OCI-LY3 (cell line): ENCODE results near the gene UNC5B.

Source experiments
- H2AFZ ChIP-seq: fragments of 200-600, 300-600 bp; shearing (Covaris generic); 2 replicates; pipeline ENCODE4 v1.6.0; 2014; ENCODE audit warnings: antibody characterized with exemption, low read depth, low read length
- H3K27ac ChIP-seq: fragments of 200-600, 300-600 bp; sonication (generic); 2 replicates; pipeline ENCODE4 v1.5.1; 2014; ENCODE audit warnings: mild to moderate bottlenecking, low read length, moderate library complexity, mixed read lengths
- H3K27me3 ChIP-seq: fragments of 200-600, 300-600 bp; sonication (generic); 2 replicates; pipeline ENCODE4 v1.6.1; 2014; ENCODE audit warnings: low read depth, low read length, mixed read lengths
- H3K36me3 ChIP-seq: fragments of 200-600, 300-600 bp; sonication (generic); replicated peaks from 2 replicates; pipeline ENCODE3; 2014; ENCODE audit warnings: low read depth, low read length, mixed read lengths
- H3K4me1 ChIP-seq: fragments of 300-600, 200-600 bp; sonication (generic); 2 replicates; pipeline ENCODE4 v1.6.1; 2014; ENCODE audit warnings: low read length, mixed read lengths
- H3K4me2 ChIP-seq: fragments of 200-600, 300-600 bp; sonication (generic); 2 replicates; pipeline ENCODE4 v1.6.1; 2014; ENCODE audit warnings: low read length, mixed read lengths
- H3K4me3 ChIP-seq: fragments of 300-600, 200-600 bp; sonication (generic); 2 replicates; pipeline ENCODE4 v1.5.1; 2014; ENCODE audit warnings: antibody characterized with exemption, mild to moderate bottlenecking, low read length, moderate library complexity
- H3K79me2 ChIP-seq: fragments of 300-600, 200-600 bp; shearing (Covaris generic); 2 replicates; pipeline ENCODE4 v1.6.1; 2014; ENCODE audit warnings: mild to moderate bottlenecking, low read length, mixed read lengths
- H3K9ac ChIP-seq: fragments of 300-600, 200-600 bp; shearing (Covaris generic); 2 replicates; pipeline ENCODE4 v1.6.0; 2014; ENCODE audit warnings: mild to moderate bottlenecking, low read length, moderate library complexity
- H3K9me3 ChIP-seq: fragments of 200-600, 300-600 bp; shearing (Covaris generic); 2 replicates; pipeline ENCODE4 v1.6.1; 2014; ENCODE audit warnings: low read length, mixed read lengths; ENCODE audit not compliant: insufficient read depth
- H4K20me1 ChIP-seq: fragments of 200-600, 300-600 bp; sonication (generic); 2 replicates; pipeline ENCODE4 v1.6.1; 2016; ENCODE audit warnings: low read length, mixed read lengths; ENCODE audit not compliant: insufficient read depth
- EZH2phosphoT487 ChIP-seq: fragments of 200-600 bp; shearing (Covaris generic); IDR thresholded peaks from 2 replicates; pipeline ENCODE4 v1.6.1; 2018; ENCODE audit warnings: antibody characterized with exemption, mixed run types, low read depth
- TF ChIP-seq, protein P1 (sequence below): fragments of 200-600, 300-600 bp; sonication (generic); IDR thresholded peaks from 2 replicates; pipeline ENCODE4 v1.5.1; 2014; ENCODE audit warnings: antibody characterized with exemption, low read length, low read depth

Gene UNC5B

DNA sequence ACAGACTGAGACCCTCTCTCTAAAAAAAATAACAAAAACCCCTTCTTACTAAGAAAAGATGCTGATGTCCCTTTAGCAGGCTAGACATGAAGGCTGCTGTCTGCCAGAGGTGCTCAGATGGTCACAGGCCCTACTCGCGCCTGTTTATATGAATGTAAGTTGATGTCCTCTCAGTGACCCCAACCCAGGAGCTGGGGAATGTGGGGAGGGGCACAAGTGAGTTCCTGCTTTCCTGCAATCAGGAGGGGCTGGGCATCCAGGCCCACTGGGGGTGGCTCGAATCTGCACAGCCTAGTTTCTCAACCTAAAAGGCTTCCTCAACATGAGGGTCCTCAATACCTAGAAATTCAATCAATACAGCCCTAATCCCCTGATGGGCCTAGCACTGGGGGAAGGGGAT is 94.6 kb downstream of the UNC5B start:
- no peaks in the 10 kb centered on the region for H3K9me3 ChIP-seq
- H3K4me3 ChIP-seq, result no peak overlapping the region
- no peak overlapping the region for H3K9ac ChIP-seq
- H3K27me3 ChIP-seq, result no peaks in the 10 kb centered on the region
- TF ChIP-seq EZH2phosphoT487, result no peak
- no peaks in the 10 kb centered on the region for H3K79me2 ChIP-seq
- no peak overlapping the region for H3K4me2 ChIP-seq
- H3K4me1 ChIP-seq, result peaks cover 36% of the 10 kb centered on the region
- no peaks in the 10 kb centered on the region for H3K36me3 ChIP-seq
- H3K27ac ChIP-seq, result no peak overlapping the region
- H2AFZ ChIP-seq, result no peak overlapping the region
- no peaks in the 10 kb centered on the region for H4K20me1 ChIP-seq

DNA sequence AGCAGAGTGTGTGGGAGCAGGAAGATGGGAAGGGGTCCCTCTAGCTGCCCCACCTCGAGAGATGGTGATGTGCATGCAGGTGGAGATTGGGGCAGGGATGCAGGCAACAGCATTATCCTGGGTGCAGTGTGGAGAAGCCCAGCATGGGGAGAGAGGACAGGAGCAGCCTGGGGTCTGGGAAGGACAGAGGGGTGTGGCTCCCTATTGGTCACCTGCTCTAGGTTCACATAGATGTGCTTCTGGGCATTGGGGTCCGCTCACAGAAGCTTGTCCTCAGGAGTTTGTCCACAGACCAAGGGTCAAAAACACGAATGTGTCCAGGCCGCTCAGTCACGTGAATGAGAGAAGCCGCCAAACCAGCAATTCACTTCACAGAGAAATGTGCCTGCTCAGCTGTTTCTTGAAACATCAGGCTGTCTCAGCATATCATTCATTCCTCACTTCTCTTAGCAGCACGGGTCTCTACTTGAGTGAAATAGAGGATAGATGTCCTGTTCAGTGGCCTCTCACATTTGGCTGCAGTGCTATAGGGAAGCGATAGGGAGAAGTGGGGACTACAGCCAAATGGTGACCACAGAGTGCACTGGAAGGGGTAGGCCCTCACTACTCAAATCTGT is 95.2 kb downstream of the UNC5B start:
- no peak overlapping the region for H3K4me3 ChIP-seq
- H3K27ac ChIP-seq, result no peak overlapping the region
- H3K4me2 ChIP-seq, result no peak overlapping the region
- no peaks in the 10 kb centered on the region for H4K20me1 ChIP-seq
- no peaks in the 10 kb centered on the region for H3K79me2 ChIP-seq
- H2AFZ ChIP-seq, result no peak overlapping the region
- H3K36me3 ChIP-seq, result no peaks in the 10 kb centered on the region
- peaks cover 36% of the 10 kb centered on the region for H3K4me1 ChIP-seq
- no peaks in the 10 kb centered on the region for H3K9me3 ChIP-seq
- no peak for TF ChIP-seq EZH2phosphoT487
- TF ChIP-seq, protein P1, sequence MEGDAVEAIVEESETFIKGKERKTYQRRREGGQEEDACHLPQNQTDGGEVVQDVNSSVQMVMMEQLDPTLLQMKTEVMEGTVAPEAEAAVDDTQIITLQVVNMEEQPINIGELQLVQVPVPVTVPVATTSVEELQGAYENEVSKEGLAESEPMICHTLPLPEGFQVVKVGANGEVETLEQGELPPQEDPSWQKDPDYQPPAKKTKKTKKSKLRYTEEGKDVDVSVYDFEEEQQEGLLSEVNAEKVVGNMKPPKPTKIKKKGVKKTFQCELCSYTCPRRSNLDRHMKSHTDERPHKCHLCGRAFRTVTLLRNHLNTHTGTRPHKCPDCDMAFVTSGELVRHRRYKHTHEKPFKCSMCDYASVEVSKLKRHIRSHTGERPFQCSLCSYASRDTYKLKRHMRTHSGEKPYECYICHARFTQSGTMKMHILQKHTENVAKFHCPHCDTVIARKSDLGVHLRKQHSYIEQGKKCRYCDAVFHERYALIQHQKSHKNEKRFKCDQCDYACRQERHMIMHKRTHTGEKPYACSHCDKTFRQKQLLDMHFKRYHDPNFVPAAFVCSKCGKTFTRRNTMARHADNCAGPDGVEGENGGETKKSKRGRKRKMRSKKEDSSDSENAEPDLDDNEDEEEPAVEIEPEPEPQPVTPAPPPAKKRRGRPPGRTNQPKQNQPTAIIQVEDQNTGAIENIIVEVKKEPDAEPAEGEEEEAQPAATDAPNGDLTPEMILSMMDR, result no peak
- H3K9ac ChIP-seq, result no peak overlapping the region
- H3K27me3 ChIP-seq, result no peaks in the 10 kb centered on the region

DNA sequence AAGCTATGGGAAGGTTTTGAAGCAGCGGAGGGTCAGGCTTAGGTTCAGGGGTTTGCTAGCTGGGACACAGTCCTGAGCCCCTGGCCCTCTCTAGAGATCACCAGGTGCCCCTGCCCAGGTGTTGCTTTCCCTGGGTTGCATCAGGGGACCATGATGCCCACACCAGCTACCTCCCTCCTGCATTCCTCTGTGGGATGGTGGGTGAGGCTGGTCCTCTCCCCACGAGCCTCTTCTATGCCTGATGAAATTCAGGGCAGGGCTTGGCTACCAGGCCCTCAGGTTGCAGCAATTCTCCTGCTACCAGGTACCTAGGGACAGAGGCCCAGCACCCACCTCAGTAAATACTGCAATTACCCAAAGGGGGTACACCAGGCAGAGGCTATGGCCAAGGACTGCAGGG is 95.9 kb downstream of the UNC5B start:
- no peak overlapping the region for H3K4me2 ChIP-seq
- no peaks in the 10 kb centered on the region for H3K36me3 ChIP-seq
- TF ChIP-seq EZH2phosphoT487, result no peak
- TF ChIP-seq, protein P1, result no peak
- no peak overlapping the region for H3K27ac ChIP-seq
- no peak overlapping the region for H3K4me3 ChIP-seq
- H2AFZ ChIP-seq, result no peak overlapping the region
- H4K20me1 ChIP-seq, result no peaks in the 10 kb centered on the region
- H3K9ac ChIP-seq, result no peak overlapping the region
- H3K9me3 ChIP-seq, result no peaks in the 10 kb centered on the region
- no peaks in the 10 kb centered on the region for H3K79me2 ChIP-seq
- no peaks in the 10 kb centered on the region for H3K27me3 ChIP-seq
- H3K4me1 ChIP-seq, result peaks cover 36% of the 10 kb centered on the region

DNA sequence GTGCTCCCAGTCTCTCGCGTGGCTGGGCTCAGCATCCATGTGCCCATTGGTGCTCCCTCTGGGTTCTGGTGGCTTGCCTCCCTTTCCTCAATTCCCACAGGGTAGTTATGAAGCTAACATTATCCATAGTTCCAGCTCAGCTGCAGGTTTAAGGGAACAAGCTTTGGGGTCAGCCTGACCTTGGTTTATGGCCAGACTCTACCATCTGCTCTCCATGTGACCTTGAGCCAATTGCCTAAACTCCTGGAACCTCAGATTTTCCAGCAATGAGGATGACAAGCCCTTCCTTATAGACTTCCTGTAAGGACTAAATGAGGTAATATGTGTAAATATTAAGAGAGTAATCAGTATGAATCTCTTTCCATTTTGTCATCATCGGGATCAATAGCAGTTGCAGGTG is 96.6 kb downstream of the UNC5B start:
- Histone ChIP-seq H3K9ac (no peak overlapping the region; the same call in 1 of the 2 replicates), H3K79me2 (no peaks in the 10 kb centered on the region), H3K4me3 (no peak overlapping the region), H4K20me1 (no peaks in the 10 kb centered on the region), H3K4me1 (peaks cover 35% of the 10 kb centered on the region), H3K36me3 (no peaks in the 10 kb centered on the region), H2AFZ (no peak overlapping the region), H3K4me2 (peak overlapping the region; percentile 70), H3K27me3 (no peaks in the 10 kb centered on the region), H3K27ac (no peak overlapping the region), H3K9me3 (no peaks in the 10 kb centered on the region)
- TF ChIP-seq, protein P1, result no peak
- TF ChIP-seq EZH2phosphoT487, result no peak
